ENCODE results near the gene CD69. TPM values are rescaled to one million over a fixed set of nuclear protein-coding genes. Genes with fewer than 3 reads are reported as not detected.

Gene CD69
- polyA plus RNA-seq, 1 donor from 2014 or later, result 0.72 TPM

GRCh38 chr12:9759694-9760093 is 1.0 kb downstream of the CD69 start:
- H3K36me3 ChIP-seq (ENCODE audit: insufficient read depth, low read length), result no peaks in the 10 kb centered on the region
- H4K20me1 ChIP-seq (ENCODE audit: insufficient read depth), result no peaks in the 10 kb centered on the region
- no peak overlapping the region for H3K27ac ChIP-seq (ENCODE audit: low read length)
- no peaks in the 10 kb centered on the region for H3K9me3 ChIP-seq (ENCODE audit: low read length)
- no peak overlapping the region for H3K4me2 ChIP-seq (ENCODE audit: low read length)
- H3F3A ChIP-seq (ENCODE audit: insufficient read depth, low read length, poor library complexity, severe bottlenecking), result peaks cover 7% of the 10 kb centered on the region
- TF ChIP-seq EP300 (conservative IDR thresholded peaks at IDR 0.05; ENCODE audit: poor library complexity, severe bottlenecking), result no peak
- TF ChIP-seq EZH2 (IDR thresholded peaks at IDR 0.05; ENCODE audit: borderline replicate concordance, insufficient read depth, low read length, poor library complexity, severe bottlenecking), result no peak
- TF ChIP-seq, protein P1, sequence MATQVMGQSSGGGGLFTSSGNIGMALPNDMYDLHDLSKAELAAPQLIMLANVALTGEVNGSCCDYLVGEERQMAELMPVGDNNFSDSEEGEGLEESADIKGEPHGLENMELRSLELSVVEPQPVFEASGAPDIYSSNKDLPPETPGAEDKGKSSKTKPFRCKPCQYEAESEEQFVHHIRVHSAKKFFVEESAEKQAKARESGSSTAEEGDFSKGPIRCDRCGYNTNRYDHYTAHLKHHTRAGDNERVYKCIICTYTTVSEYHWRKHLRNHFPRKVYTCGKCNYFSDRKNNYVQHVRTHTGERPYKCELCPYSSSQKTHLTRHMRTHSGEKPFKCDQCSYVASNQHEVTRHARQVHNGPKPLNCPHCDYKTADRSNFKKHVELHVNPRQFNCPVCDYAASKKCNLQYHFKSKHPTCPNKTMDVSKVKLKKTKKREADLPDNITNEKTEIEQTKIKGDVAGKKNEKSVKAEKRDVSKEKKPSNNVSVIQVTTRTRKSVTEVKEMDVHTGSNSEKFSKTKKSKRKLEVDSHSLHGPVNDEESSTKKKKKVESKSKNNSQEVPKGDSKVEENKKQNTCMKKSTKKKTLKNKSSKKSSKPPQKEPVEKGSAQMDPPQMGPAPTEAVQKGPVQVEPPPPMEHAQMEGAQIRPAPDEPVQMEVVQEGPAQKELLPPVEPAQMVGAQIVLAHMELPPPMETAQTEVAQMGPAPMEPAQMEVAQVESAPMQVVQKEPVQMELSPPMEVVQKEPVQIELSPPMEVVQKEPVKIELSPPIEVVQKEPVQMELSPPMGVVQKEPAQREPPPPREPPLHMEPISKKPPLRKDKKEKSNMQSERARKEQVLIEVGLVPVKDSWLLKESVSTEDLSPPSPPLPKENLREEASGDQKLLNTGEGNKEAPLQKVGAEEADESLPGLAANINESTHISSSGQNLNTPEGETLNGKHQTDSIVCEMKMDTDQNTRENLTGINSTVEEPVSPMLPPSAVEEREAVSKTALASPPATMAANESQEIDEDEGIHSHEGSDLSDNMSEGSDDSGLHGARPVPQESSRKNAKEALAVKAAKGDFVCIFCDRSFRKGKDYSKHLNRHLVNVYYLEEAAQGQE (IDR thresholded peaks at IDR 0.05; ENCODE audit: borderline replicate concordance), result no peak
- no peak for TF ChIP-seq CTCF (IDR thresholded peaks at IDR 0.05; ENCODE audit: poor library complexity, severe bottlenecking)
- TF ChIP-seq POLR2AphosphoS5 (IDR thresholded peaks at IDR 0.05), result no peak
- no peak for TF ChIP-seq SMC3 (conservative IDR thresholded peaks at IDR 0.05; ENCODE audit: poor library complexity)
- TF ChIP-seq TAF1 (IDR thresholded peaks at IDR 0.05; ENCODE audit: low read depth), result no peak
- TF ChIP-seq MXI1 (conservative IDR thresholded peaks at IDR 0.05; ENCODE audit: poor library complexity, severe bottlenecking), result no peak
- TF ChIP-seq RAD21 (conservative IDR thresholded peaks at IDR 0.05), result no peak
- H3K79me2 ChIP-seq (replicated peaks; ENCODE audit: insufficient read depth, low read length), result no peaks in the 10 kb centered on the region
- H3K27me3 ChIP-seq (ENCODE audit: insufficient read depth, low read depth, low read length), result no peaks in the 10 kb centered on the region
- no peaks in the 10 kb centered on the region for H3K9me2 ChIP-seq (ENCODE audit: insufficient read depth, low read length)
- no peak overlapping the region for H3K4me3 ChIP-seq (ENCODE audit: low read length)
- no peak overlapping the region for H3K9ac ChIP-seq (ENCODE audit: low read length)
- no peak overlapping the region for H2AFZ ChIP-seq (ENCODE audit: low read depth, low read length)

GRCh38 chr12:9758119-9758518 is 2.6 kb downstream of the CD69 start:
- H3K9me3 ChIP-seq (ENCODE audit: low read length), result no peaks in the 10 kb centered on the region
- no peak overlapping the region for H3K27ac ChIP-seq (ENCODE audit: low read length)
- H3K79me2 ChIP-seq (replicated peaks; ENCODE audit: insufficient read depth, low read length), result no peaks in the 10 kb centered on the region
- no peaks in the 10 kb centered on the region for H3K27me3 ChIP-seq (ENCODE audit: insufficient read depth, low read depth, low read length)
- no peak overlapping the region for H3K9ac ChIP-seq (ENCODE audit: low read length)
- H3K36me3 ChIP-seq (ENCODE audit: insufficient read depth, low read length), result no peaks in the 10 kb centered on the region
- no peak overlapping the region for H2AFZ ChIP-seq (ENCODE audit: low read depth, low read length)
- peaks cover 7% of the 10 kb centered on the region for H3F3A ChIP-seq (ENCODE audit: insufficient read depth, low read length, poor library complexity, severe bottlenecking)
- H3K9me2 ChIP-seq (ENCODE audit: insufficient read depth, low read length), result no peaks in the 10 kb centered on the region
- no peak for TF ChIP-seq MXI1 (conservative IDR thresholded peaks at IDR 0.05; ENCODE audit: poor library complexity, severe bottlenecking)
- no peak for TF ChIP-seq RAD21 (conservative IDR thresholded peaks at IDR 0.05)
- no peak for TF ChIP-seq TAF1 (IDR thresholded peaks at IDR 0.05; ENCODE audit: low read depth)
- TF ChIP-seq, protein P1 (IDR thresholded peaks at IDR 0.05; ENCODE audit: borderline replicate concordance), result no peak
- no peak for TF ChIP-seq POLR2AphosphoS5 (IDR thresholded peaks at IDR 0.05)
- no peak for TF ChIP-seq SMC3 (conservative IDR thresholded peaks at IDR 0.05; ENCODE audit: poor library complexity)
- TF ChIP-seq EZH2 (IDR thresholded peaks at IDR 0.05; ENCODE audit: borderline replicate concordance, insufficient read depth, low read length, poor library complexity, severe bottlenecking), result no peak
- no peak for TF ChIP-seq CTCF (IDR thresholded peaks at IDR 0.05; ENCODE audit: poor library complexity, severe bottlenecking)
- no peak for TF ChIP-seq EP300 (conservative IDR thresholded peaks at IDR 0.05; ENCODE audit: poor library complexity, severe bottlenecking)
- no peaks in the 10 kb centered on the region for H4K20me1 ChIP-seq (ENCODE audit: insufficient read depth)
- H3K4me3 ChIP-seq (ENCODE audit: low read length), result no peak overlapping the region
- H3K4me2 ChIP-seq (ENCODE audit: low read length), result no peak overlapping the region

Measured in neural cell (in vitro differentiated cells).